GM18519 (cell line): ENCODE measurements around the gene MGAT5.

ENCODE experiments used
- ATAC-seq: cut with Tn5 transposase; IDR thresholded peaks from one replicate; pipeline ENCODE4 v1.9.1; 2021; ENCODE audit warnings: mild to moderate bottlenecking, moderate library complexity; ENCODE audit not compliant: unreplicated experiment, low FRiP score

The MGAT5 gene

DNA sequence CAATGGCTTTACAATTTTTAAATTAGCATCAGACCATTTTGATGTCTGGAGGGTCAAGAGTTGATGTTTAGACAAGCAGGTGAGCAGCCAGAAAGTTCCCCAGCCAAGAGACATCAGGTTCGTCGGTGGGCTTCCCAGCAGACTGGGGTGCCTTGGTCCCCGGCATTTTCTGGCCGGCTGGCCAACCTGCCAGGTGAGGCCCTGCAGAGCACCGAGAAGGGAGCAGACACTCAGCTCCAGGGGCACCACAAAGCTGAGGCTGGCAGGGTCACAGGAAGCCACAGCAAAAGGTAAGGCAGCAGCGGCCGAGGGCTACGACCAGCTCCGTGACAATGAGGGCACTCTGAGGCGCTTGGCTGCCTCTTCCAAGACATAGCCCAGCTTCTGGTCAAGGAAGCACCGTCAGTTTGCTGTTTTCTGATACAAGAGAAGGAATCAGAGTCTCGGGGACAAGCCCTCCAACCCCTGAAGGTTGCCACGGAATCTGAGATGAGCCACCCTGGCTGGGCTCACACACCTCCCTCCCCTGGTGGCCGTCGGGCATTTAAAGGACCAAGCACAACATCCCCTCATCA is 229.0 kb downstream of the MGAT5 start:
- ATAC-seq = no peak

DNA sequence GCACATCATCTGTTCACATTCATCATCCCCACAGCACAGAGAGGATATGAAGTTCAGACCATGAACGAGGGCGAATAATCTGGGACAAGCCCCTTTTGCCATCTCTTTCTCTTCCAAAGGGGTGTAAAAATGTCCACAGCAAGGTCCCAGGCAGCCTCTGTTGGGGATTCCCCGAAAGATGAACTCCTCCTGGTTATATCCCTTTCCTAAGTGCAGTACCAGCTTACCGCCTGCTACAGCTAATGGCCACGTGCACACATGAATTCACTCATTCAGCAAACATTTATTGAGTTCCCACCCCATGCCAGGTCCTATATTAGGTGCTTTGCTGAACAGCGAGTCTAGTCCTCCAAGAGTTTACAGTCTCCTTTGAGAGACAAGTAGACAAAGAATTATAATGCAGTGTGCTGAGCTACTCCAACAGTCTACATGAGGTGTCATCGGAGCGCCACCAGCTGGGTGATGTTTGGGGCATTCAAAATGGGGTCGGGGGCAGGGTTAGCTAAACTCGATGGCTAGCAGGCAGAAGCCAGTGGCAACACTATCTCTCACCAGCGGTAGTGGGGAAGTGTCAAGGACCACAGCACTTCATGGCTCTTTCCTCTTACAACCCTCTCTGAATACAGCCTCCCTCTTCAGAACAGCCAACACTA is 236.0 kb downstream of the MGAT5 start:
- ATAC-seq = no peak

DNA sequence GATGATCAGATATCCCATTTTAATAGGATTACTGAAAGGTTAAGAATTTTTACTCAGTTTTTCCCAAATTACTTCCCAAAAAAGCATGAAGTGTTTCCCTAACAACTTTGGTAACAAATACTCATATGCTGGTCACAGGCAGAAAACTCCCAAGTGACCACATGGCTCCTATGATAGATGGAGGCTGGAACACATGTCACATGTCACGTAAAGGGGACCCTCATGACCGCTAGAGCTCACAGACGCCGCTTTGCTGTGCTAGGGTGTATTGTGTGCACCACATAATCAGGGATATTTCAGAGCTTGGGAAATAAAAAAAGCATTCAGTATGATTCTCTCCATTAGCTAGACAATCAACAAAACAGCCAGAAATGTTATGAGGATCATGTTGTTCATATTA is 236.7 kb downstream of the MGAT5 start:
- ATAC-seq = no peak

DNA sequence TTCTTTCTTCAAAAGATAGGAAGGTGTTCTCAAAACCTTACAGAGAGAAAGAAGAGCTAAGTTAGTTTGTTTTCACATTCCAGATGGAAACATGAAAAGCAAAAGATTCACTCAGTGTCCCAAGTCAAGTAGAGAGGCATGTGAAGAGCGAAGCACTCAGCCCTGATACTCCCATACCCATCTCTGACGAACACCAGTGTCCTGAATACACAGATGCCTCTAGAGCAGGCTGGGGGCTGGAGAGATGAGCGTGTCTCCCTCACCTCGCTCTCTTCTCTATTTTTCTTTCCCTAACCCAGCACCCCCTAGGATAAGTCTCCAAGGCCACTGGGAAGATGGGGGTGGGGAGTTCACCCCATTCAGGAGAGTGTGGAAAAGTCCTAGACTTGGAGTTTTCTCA is 237.2 kb downstream of the MGAT5 start:
- ATAC-seq = no peak

GRCh38 chr2:134491771-134492441 is 238.0 kb downstream of the MGAT5 start:
- ATAC-seq = no peak

GRCh38 chr2:134493797-134494196 is 239.9 kb downstream of the MGAT5 start:
- no peak for ATAC-seq

DNA sequence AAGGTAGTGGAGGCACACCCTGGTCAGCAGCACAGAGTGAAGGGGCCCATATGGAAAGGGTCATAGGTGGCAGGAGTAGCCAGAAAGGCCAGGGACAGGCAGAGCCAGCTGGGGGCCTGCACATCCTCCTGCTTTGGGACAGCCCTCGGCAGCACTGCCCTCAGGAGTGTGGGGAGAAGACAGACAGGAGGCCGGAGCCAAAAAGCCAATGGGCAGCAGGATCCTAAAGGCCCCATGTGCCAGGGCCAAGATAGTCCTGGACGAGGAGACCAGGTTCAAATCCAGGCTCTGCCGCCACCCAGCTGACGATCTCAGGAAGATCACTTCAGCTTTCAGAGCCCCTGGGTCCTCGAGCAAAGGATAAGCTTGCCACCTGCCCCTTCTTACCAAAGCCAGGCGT is 244.8 kb downstream of the MGAT5 start:
- no peak for ATAC-seq

GRCh38 chr2:134499307-134499926 is 245.5 kb downstream of the MGAT5 start:
- ATAC-seq = no peak

DNA sequence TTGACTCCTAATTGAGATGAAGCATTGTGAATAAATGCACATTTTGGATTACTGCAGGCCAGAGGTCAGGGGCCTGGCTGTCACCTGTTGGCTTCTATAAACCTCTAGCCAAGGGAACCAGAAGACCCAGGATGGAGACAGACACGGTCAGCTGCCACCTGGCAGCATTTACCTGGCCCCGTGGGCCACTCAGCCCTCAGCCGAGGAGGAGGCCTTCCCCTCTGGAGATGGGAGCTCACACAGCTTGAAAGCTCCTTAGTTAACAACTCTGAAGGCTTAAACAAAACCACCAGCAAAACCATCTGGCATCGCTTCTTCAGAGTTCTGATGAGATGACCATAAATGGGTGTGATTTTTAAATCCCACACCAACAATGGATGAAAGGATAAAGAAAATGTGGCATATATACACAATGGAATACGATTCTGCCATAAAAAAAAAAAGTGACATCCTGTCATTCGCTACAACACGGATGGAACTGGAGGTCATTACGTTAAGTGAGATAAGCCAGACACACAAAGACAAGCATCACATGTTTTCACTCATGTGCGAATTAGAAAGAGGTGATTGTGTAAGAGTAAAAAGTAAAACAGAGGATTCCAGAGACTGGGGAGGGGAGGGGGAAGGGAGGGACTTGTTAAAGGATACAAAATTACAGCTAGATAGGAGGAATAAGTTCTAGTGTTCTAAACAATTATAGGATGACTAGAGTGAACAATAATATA is 246.5 kb downstream of the MGAT5 start:
- no peak for ATAC-seq

DNA sequence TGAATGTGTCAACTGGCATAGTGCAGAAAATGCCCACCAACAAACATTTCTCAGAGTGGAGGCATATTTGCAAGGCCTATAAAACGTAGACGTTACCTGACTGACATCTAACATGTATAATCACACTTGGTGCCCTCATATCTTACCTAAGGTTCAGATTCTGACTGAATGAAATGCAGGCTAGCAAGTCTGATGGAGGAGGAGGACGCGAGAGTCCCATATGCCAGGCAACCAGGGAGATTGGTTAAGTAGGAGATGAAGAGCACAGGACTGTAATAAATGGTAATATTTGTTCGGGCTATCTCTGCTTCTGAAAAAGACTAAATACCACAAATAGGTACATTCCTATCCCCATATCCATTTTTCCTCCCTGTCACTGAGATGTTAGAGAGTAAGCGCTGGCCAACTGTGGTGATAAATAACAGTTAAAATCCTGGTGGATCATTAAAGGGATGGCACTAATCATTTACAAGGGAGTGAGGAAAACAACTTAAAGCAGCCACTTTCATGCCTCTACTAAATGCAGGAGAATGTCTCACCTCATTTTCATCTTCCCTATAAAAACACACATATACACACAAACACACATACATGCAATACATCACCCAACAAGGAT is 247.7 kb downstream of the MGAT5 start:
- no peak for ATAC-seq

- ATAC-seq = no peak
Measured at GRCh38 chr2:134502104-134502503, 248.2 kb downstream of the MGAT5 start.
